HG02870 (cell line): Measurements from ENCODE around the gene B3GAT3.
"Not testable (repeated sequence)": the region's sequence is repeated elsewhere in the genome, so short reads cannot be mapped to it uniquely, and the experiment has no call there.

Experiments used
- ATAC-seq: cut with Tn5 transposase; IDR thresholded peaks from one replicate; pipeline ENCODE4 v1.9.1; 2021; ENCODE audit warnings: mild to moderate bottlenecking, moderate library complexity; ENCODE audit not compliant: unreplicated experiment

Gene B3GAT3

DNA sequence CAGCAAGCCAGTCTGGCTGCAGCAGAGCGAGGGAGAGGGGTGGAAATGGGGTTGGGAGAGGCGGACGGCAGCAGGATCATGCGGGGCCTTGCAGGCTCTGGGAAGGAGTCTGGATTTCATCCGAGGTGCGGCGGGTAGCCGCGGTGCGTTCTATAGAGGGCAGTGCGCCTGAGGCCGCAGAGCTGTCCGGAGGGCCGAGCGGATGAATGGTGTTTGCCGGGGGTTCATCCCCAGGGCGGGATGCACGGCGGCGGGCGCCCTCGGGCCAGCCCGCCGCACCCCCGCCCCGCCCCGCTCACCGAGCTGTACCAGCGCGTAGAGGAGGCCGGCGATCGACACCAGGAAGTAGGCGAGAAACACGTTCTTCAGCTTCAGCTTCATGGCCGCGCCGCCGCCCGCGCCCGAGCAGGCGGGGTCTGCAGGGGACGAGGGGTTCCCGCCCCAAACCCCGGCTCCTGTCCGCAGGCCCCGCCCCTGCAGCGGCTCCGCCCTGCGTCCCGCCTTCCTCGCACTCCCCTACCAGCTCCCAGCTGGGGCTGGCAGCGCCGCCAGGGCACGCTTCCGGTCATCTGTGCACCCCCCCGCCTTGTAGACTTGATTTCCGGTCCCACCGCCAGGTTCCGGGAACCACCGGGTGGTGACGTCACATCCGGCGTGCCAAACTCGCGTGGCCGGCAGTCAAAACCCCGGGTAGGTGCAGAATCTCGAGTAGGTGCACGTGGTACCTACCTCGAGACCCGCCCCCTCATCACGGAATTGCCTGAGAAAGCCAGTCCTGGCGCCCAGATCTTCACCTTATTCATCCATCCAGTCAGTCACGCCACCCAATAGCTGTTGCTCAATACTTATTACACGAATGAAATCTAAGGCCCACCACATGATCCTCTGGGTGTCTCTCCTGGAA, at the start of gene B3GAT3:
Gene B3GAT3 (minus strand): TSS at position 420 of the 904 bp plus-strand sequence. CDS start 39 bp downstream, at position 381.
- peak; percentile 92 for ATAC-seq

DNA sequence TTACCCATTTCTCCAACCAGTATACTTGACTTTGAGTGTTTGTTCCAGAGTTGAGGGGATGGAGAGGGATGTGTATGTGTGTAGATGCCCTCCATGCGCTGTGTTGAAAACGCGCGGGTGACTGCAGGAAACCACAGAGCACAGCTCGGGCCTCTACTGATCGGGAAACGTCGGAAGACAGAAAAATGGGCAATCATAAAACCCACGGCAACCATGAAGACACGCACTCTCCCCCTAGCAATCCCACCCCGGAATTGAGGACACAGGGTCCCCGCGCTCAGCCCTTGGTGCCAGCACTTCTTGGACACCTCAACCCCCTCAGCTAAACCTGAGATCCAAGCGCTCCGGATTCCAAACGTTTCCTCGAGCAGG, 49.4 kb upstream of the B3GAT3 start:
- ATAC-seq: no peak

DNA sequence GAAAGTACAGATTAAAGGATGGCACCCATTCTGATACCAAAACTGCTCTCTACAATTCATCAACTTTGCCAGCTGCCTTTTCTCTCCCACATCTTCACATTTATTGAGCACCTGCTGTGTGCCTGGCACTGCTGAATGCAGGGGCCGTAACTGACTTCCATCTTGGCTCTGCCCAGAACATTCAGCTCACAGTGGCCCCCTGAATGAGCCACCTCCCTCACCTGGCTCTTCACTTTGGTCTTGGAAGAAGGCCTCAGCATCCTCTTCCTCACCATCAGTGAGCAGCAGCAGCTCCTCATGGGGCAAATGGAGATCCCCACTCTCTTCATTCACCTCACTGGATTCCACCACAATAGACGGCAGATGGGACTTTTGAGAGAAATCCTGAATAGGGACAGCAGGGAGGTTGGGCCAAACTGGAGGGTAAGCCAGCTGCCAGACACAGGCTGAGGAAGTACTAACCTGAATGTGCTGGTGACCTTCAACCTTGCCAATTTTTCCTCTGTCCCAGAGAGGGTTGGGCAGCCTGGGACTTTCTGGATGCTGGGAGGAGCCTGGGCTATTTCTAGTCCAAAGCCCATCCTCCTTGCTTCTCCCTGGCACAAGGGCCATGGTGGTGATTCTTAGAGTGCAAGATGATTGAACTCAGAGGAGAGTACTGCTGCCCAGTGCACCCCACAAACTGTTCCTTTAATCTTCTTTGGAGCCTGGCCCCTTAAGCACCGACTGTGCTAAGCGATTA, 47.8 kb upstream of the B3GAT3 start:
- ATAC-seq: no peak

DNA sequence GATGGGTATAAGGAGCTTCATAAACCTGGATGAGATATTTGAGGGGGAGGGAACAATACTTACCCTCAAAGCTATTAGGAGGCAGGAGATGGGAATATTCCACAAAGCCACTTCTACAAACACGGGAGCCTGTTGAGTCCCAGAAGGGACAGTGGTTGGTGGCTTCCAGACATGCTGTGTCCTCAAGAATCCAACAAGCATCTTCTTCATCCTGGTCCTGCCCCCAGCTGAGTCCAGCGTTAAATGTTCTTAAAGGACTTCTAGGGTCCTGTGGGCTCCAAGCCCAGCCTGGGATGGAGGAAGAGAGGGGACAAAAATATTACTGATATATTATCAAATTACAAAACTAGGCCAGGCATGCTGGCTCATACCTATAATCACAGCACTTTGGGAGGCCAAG, 45.7 kb upstream of the B3GAT3 start:
- no peak for ATAC-seq

DNA sequence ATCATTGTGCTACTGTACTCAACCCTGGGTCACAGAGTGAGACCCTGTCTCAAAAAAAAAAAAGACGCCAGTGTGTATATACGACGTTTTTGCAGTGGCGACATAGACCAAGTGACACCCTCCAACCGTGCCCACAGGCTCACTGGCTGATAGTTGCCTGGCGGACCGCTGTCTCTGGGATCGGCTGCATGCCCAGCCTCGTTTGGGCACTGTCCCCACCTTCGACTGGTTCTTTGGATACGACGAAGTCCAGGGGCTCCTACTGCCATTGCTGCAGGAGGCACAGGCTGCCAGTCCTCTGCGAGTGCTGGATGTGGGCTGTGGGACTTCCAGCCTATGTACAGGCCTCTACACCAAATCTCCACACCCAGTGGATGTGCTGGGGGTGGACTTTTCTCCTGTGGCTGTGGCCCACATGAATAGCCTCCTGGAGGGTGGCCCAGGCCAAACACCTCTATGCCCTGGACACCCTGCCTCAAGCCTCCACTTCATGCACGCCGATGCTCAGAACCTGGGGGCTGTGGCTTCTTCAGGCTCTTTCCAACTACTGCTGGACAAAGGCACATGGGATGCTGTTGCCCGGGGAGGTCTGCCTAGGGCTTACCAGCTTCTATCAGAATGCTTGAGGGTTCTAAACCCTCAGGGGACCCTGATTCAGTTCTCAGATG, 44.6 kb upstream of the B3GAT3 start:
- ATAC-seq: no peak

DNA sequence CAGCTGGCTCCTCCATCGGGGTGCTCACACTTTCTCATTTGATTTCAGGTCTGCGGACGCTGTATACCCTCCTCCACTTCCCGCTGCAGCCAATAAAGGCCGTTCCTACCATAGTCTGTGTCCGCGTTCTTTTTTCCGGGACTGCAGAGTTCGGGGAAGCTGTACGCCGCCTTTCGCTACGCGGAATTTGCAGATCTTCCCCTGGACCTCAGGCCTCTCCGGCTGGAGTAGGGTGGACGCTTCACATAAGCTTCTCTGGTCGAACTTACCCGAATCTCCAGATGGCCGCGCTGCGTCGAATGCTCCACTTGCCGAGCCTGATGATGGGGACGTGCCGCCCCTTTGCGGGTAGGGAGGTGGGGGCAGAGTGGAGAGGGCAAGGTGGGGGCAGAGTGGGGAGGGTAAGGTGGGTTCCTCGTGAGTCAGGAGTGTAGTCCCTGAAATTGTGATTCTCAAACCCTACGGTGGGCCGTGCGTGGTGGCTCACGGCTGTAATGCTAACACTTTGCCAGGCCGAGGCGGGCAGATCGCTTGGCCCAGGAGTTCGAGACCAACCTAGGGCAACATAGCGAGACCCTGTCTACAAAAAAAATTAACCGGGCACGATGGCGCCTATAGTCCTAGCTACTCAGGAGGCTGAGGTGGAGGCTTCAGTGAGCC, 43.9 kb upstream of the B3GAT3 start:
- peak; percentile 18 for ATAC-seq

DNA sequence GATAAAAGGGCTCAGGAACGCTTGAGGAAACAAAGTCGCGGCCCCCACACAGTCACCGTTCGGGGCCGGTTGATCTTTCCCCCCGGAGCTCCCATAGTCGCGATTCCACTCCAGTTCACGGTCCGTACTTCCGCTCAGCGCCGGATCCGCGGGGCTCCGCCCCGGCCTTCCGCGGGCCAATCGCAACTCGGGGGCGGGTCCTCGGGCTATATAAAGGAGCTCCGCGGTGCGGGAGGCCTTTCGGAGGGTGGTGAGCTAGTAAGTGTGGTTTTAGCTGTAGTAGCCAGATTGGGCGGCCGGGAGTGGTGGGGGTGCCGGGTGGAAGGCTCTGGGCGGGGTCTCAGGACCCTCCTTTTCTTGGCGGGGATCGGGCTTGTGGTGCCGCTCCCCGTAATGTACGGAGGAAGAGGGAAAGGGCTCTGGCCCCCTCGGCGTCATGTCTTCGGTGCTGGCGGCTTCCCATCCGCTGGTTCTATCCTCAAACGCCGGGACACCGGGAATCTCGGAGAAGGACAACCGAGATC, 43.4 kb upstream of the B3GAT3 start, which contains the start of the genes C11orf98 and CSKMT:
Gene C11orf98 (minus strand): TSS at position 136 of the 524 bp plus-strand sequence. CDS start 41 bp downstream, at position 95.
Gene CSKMT (plus strand): TSS at position 238 of the 524 bp plus-strand sequence. CDS start 568 bp downstream, outside the sequence.
- peak; percentile 78 for ATAC-seq

DNA sequence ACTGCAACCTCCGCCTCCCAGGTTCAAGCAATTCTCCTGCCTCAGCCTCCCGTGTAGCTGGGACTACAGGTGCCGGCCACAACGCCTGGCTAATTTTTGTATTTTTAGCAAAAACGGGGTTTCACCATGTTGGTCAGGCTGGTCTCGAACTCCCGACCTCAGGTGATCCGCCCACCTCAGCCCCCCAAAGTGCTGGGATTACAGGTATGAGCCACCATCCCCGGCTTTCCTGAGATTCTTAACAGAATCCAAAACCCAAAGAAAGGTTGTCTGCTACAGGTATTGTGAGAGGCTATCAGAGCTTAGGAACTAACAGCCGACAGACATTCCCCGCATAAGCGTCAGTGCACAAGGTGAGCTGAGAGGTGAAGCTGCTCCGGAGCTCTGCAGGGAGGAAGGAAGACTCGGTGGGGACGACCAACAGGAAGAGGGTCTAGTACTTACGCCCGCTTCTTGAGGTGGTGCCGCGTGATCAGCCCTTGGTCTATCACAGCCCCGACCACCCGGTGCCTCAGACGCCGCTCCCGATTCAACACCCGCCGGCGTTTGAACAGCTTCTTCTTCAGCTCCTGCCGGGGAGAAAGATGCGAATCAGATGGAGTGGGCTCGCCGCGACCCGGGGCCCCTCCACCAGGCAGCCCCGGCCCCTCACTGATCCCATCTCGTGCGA, 42.8 kb upstream of the B3GAT3 start:
- ATAC-seq: peak; percentile 10

DNA sequence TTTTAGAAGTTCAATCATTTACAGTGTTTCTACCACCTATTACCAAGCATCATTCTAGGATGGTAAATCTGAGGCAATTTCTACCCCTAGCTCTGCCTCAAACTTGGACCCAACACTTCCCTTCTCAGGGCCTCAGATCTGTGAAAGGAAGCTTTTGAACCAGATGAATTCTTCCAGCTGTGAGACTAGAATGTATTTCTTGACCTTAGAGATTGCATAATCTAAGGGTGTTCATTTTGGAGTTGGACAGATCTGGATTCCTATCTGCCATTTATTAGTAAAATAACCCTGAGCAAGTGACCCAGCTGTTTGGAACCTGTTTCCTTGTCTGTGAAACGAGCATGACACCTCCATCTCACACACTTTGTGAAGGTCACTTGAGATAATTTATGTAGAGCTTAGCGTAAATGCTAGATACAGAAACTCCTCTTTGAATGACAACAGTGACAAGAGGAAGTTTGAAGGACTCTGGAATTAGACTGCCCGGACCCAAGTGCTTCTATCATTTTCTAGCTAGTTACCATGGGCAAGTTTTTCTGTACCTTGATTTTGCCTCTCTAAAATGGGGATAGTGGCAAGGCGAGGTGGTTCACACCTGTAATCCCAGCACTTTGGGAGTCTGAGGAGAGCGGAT, 35.1 kb upstream of the B3GAT3 start:
- ATAC-seq: no peak

DNA sequence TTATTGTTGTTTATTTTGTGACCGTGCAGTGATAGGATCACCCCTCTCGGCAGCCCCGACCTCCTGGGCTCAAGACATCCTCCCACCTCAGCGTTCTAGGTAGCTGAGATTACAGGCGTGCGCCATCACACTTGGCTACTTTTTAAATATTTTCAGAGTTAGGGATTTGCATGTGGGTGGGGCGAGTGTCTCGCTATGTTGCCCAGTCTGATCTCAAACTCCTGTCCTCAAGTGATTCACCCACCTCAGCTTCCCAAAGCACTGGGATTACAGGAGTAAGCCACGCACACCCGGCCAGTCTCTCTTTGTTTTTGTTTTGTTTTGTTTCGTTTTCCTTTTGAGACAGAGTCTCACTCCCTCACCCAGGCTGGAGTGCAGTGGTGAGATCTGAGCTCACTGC, 32.5 kb upstream of the B3GAT3 start:
- no peak for ATAC-seq

DNA sequence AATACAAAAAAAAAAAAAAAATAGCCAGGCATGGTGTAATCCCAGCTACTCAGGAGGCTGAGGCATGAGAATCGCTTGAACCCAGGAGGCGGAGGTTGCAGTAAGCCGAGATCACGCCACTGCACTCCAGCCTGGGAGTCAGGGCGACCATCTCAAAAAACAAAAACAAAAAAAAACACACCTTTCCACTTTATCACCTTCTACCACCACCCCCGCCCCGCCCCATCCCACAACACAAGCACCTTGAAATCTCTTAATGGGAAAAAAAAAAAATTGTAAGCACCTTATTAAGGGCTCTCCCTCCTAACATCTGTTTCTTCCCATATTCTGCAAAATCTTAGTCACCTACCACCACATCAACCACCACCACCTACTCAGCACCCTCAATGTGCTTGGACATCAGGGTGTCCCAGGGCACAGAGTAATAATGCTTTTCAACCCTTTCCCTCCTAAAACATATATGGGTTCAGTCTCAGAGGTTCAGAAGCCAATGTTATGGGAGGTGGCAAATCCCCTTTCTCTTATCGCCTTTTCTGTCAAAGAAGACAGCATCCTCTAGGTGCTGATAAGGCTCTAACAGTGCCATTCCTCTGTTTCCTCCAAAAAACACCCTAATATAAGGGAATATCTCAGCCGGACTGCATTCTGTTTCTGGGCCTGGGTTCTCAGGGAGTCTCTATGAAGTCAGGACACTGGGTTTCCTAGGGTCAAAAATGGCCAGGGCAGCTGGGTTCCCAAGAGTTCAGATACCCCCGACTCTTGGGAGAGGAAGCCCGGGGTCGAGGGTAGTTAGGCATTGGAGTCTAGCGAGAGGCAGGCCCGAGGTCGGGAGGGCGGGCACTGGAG, 30.6 kb upstream of the B3GAT3 start:
- ATAC-seq: no peak

DNA sequence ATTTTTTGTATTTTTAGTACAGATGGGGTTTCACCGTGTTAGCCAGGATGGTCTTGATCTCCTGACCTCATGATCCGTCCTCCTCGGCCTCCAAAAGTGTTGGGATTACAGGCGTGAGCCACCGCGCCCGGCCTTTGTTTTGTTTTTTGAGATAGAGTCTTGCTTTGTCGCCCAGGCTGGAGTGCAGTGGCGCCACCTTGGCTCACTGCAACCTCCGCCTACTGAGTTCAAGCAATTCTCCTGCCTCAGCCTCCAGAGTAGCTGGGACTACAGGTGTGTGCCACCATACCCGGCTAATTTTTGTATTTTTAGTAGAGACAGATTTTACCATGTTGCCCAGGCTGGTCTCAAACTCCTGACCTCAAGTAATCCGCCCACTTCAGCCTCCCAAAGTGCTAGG, 28.5 kb upstream of the B3GAT3 start:
- not testable (repeated sequence) for ATAC-seq

DNA sequence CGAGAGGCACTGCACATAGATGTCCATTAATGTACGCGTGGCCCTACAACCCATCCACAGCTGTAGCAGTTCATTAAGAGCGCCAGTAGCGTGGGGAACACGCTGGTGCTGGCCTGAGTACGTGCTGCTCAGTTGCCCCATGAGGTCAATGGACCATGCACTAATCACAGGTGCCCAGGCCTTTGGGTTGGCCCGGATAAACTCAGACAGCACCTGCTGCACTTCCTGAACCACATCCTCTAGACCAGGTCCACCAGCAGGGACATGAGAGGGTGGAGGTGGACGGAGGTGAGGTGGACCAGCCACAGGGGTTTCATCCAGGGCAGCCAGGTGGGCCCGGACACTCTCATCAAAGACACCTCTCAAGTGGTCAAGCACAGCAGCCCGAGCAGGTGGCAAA, 27.7 kb upstream of the B3GAT3 start:
- no peak for ATAC-seq

DNA sequence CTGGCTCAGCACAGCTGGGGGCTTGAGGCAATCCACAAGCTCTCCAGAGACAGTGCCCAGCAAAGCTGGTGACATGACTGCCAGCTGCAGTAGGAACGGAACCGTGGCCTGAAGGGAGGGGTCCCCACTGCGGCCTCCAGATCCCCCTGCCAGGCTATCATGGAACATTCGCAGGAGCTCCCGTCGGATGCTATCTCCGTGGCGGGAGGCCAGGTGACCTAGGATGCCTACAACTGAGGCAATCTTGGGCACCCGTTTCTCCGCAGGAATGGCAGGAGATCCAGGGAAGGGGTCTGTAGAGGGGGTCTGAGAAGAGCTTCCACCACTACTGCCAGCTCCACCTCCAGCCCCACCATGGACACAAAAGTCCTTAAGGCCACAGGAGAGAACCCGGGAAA, 27.2 kb upstream of the B3GAT3 start:
- no peak for ATAC-seq

DNA sequence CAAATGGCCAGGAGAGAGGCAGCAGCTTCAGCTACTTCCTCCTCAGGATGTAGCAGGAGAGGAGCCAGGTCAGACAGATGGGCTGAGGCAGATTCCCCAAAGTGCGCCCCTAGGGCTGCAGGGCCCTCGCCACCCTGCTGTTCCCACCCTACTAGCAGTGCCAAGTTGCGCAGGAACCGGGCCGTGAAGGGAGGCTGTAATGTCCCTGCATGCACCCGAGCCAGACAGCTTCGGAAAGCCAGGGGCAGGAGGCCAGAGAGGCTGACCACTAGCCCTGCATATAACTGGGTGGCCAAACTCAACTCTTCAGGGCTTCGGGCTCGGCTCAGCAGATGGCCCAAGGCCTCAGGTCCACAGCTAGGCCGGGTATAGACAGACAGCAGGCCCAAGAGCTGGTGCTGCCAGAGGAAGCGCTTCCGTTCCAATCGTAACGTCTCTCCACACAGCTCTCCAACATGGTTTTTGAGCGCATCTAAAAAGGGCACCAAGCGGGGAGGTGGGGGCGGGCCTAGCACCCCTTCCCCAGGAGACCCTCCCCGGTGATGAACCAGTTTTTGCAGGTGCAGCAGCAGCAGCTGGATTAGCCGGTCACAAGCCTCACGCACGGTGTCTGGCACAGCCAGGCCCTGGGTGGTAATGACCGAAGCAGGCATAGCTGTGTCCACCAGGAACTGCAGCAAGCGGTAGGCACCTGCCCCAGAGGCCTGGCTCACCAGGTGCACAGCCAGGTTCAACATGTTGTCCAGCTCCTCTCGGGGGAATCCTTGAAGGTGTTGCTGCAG, 26.6 kb upstream of the B3GAT3 start:
- no peak for ATAC-seq

DNA sequence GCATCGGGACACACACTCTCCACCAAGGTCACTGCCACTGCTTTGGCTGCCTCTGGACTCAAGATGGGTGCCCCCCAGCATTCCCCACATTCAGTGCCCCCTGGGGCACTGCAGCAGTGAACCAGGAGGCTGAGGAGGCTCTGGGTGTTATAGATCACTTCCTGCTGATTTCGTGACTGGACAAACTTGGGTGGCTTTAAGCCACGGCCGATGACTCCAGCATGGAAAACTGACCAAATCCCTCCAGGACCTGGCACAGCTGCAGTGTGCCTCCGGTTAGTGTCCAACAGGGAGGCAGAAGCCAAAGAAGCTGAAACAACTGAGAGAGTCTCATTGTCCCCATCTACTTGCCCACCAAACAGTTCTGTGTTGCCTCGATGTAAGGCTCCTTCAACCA, 25.8 kb upstream of the B3GAT3 start:
- no peak for ATAC-seq

DNA sequence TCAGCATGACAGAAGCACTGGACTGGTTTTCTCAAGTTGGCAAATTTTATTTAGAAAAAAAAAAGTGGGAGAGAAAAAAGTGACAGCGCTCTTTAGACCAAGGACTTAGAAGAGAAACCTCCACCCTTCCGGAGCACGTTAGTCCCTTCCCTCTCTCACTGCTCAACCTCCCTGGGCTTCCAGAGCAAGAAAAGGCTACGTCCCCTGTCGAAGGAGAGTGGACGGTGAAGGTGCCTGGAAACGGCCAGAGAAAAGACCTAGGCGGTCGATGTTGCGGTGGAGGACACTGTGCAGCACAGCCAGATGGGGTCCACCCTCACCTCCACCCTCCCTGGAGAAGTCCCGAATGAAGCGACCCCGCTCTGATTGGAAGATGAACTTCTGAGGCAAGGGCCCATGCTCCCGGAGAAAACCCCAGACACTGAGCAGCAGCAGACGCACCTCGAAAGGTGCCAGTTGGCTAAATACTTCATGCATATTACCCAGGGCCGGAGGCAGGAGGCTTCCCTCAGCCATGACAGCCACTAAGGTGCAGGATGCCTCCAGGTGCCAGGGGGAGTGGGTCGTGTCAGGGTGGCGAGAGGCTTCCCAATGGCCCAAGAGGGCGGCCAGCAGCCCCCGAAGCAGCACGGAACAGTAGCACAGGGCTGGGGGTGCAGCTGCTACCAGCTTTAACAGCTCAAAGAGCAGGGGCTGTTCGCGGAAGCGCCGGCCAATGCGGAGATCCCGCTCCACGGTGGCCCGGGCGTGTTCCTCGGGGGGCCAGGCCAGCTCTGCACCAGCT, 25.2 kb upstream of the B3GAT3 start:
- no peak for ATAC-seq
